Measurements from ENCODE around the gene PSD2. TPM values are rescaled to one million over a fixed set of nuclear protein-coding genes. Genes with fewer than 3 reads are reported as not detected.
A peak's percentile ranks its signal among the peaks of the same experiment; 100 is the strongest.

PSD2 gene
- total RNA-seq, 1 donor from 2014 or later: not detected

DNA sequence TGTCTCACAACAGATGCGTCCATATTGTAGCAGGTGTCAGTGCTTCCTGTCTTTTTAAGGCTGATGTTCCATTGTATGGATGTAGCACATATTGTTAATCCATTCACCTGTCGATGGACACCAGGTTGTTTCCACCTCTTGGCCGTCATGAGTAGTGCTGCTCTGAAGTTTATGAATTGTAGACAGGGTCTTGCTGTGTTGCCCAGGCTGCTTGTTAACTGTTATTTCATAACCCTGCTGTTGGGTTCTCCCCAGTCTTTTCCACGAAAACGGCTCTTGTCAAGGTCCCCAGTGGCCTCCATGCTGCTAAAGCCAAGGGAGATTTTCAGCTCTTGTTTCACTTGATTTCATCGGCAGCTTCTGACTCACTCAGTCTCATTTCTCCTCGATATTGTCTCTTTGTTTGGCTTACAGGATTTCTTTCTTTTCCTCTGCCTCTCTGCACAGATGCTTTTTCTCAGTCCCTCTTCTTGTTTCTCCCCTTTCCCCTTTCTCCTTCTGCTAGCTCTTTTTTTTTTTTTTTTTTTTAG is 12.1 kb upstream of the PSD2 start:
- Histone ChIP-seq H3K4me3 (no peak overlapping the region), H3K4me1 (peaks cover 0 to 7% of the 10 kb centered on the region in 2 donors), H3K36me3 (no peaks in the 10 kb centered on the region), H3K27me3 (no peaks in the 10 kb centered on the region), H3K27ac (no peak overlapping the region), H3K9me3 (no peaks in the 10 kb centered on the region)
- TF ChIP-seq CTCF (IDR thresholded peaks at IDR 0.05): no peak
- intact Hi-C loops (cut with DNase I): no loop called here
- no peak for DNase-seq (ENCODE audit: low spot score in 2 of 2)

DNA sequence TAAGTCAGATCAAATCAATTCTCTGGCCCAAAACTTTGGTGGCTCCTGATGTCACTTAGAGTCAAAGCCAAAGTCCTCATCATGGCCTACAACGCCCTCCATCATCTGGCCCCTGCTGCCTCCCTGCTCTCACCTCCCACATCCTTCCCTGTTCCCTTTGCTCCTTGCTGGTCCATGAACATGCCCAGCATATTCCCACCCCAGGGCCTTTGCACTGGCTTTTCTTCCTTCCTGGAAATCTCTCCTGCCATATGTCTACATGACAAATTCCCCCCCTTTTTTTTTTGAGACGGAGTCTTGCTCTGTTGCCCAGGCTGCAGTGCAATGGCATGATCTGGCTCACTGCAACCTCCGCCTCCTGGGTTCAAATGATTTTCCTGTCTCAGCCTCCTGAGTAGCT is 11.1 kb upstream of the PSD2 start:
- Histone ChIP-seq H3K4me3 (no peak overlapping the region), H3K36me3 (no peaks in the 10 kb centered on the region), H3K27me3 (no peaks in the 10 kb centered on the region), H3K4me1 (peaks cover 0 to 10% of the 10 kb centered on the region in 2 donors), H3K9me3 (no peaks in the 10 kb centered on the region), H3K27ac (no peak overlapping the region)
- no peak for TF ChIP-seq CTCF (IDR thresholded peaks at IDR 0.05)
- intact Hi-C loops (cut with DNase I): no loop called here
- no peak for DNase-seq (ENCODE audit: low spot score in 2 of 2)

- Histone ChIP-seq H3K9me3 (no peaks in the 10 kb centered on the region), H3K4me1 (peaks cover 0 to 10% of the 10 kb centered on the region in 2 donors), H3K27ac (no peak overlapping the region), H3K36me3 (no peaks in the 10 kb centered on the region), H3K4me3 (peak overlapping the region; percentile 59 to 72), H3K27me3 (no peaks in the 10 kb centered on the region)
- DNase-seq (ENCODE audit: low spot score in 2 of 2): no peak
- no peak for TF ChIP-seq CTCF (IDR thresholded peaks at IDR 0.05)
- intact Hi-C loops (cut with DNase I): loop anchor here (1.0 to 5.0 kb wide), 4 partner anchors 57 to 370 kb away; no protein-coding TSS in a partner anchor
Observed at GRCh38 chr5:139787257-139787567, 8.4 kb upstream of the PSD2 start.

- intact Hi-C loops (cut with DNase I): loop anchor here (1.0 to 5.0 kb wide), 5 partner anchors 57 to 370 kb away; no protein-coding TSS in a partner anchor
- DNase-seq (ENCODE audit: low spot score in 2 of 2): peak; percentile 58 to 93
- peak overlapping the region; percentile 81 to 88 for H3K27ac ChIP-seq
- no peaks in the 10 kb centered on the region for H3K9me3 ChIP-seq
- peaks cover 0 to 10% of the 10 kb centered on the region in 2 donors for H3K4me1 ChIP-seq
- H3K27me3 ChIP-seq: no peaks in the 10 kb centered on the region
- TF ChIP-seq CTCF (IDR thresholded peaks at IDR 0.05): peak; percentile 95 to 97 (median 97)
- peak overlapping the region; percentile 59 to 72 for H3K4me3 ChIP-seq
- no peaks in the 10 kb centered on the region for H3K36me3 ChIP-seq
Observed at GRCh38 chr5:139787568-139788293, 7.9 kb upstream of the PSD2 start.

DNA sequence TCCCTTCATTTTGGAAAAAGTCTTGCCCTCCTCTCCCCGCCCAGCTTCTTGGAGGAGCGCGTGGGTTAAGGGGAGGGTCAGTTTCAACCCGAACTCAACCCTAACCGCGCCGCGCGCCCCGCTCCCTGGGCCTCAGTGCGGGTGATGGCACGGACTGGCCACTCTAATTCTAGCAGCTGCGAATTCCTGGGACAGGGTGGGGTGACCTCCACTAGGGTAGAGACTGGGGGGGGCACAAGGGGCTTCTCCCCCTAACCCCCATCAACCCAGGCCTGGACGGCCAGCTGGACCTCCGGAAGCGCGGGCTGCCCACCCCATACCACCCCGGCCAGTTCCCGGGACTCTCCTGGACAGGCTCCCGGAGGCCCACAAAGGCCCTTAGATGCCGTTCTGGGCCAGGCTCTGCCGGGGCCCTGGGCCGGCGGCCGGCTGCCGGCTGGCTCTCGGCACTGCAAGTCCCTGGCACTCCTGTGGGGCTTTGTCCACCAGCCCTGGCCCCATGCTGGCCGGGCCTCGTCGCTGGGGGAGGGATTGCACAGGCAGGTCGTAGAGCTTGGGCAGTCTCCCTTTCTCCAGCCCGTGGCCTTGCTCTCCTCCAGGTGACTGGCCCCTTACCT is 7.2 kb upstream of the PSD2 start:
- H3K36me3 ChIP-seq: no peaks in the 10 kb centered on the region
- no peaks in the 10 kb centered on the region for H3K9me3 ChIP-seq
- H3K27me3 ChIP-seq: no peaks in the 10 kb centered on the region
- peak overlapping the region; percentile 81 to 88 for H3K27ac ChIP-seq
- peaks cover 0 to 10% of the 10 kb centered on the region in 2 donors for H3K4me1 ChIP-seq
- intact Hi-C loops (cut with DNase I): loop anchor here (1.0 to 5.0 kb wide), 2 partner anchors 60 to 369 kb away; no protein-coding TSS in a partner anchor
- H3K4me3 ChIP-seq: peak overlapping the region; percentile 59 to 72
- TF ChIP-seq CTCF (IDR thresholded peaks at IDR 0.05): no peak
- no peak for DNase-seq (ENCODE audit: low spot score in 2 of 2)

All from ascending aorta (tissue), 2 donors.